HG03460 (cell line): Measurements from ENCODE around the gene SNX1.
"Not testable (repeated sequence)": the region's sequence is repeated elsewhere in the genome, so short reads cannot be mapped to it uniquely, and the experiment has no call there.

Source experiments
- ATAC-seq: cut with Tn5 transposase; IDR thresholded peaks from one replicate; pipeline ENCODE4 v1.9.1; 2021; ENCODE audit not compliant: unreplicated experiment

Gene SNX1, protein sequence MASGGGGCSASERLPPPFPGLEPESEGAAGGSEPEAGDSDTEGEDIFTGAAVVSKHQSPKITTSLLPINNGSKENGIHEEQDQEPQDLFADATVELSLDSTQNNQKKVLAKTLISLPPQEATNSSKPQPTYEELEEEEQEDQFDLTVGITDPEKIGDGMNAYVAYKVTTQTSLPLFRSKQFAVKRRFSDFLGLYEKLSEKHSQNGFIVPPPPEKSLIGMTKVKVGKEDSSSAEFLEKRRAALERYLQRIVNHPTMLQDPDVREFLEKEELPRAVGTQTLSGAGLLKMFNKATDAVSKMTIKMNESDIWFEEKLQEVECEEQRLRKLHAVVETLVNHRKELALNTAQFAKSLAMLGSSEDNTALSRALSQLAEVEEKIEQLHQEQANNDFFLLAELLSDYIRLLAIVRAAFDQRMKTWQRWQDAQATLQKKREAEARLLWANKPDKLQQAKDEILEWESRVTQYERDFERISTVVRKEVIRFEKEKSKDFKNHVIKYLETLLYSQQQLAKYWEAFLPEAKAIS

DNA sequence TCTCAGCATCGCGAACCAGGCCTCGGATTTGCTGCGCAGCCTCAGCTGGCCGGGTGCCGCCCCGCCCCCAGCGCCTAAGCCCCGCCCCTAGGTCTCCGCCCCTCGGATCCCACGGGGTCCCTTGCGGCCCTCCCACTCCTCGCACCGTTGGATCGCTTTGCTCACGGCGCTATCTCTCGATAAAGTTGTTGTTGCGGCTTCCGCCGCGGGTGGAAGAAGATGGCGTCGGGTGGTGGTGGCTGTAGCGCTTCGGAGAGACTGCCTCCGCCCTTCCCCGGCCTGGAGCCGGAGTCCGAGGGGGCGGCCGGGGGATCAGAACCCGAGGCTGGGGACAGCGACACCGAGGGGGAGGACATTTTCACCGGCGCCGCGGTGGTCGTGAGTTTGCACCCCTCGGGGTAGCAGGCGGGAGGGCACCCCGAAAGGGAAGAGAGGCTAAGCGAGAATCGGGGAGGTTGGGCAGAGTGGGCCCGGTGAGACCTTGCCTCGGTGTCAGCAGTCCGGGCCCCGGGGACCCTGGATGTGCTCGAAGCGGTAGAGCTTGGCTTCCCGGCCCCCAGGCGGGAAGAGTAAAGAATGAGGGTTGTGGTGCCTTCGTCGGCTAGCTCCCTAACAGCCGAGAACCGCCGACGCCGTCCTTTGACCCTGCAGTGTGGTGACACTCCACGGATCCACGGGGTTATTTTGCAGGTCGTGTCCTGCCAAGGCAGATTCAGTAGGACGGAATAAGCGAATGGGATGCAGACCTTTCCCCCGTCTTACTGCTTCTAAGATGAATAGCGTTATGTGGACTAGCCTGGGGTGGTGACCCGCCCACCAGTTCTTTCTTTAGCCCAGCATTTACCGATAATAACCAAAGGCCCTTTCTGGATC lies at the start of gene SNX1:
Gene SNX1 (plus strand): TSS at position 188 of the 873 bp plus-strand sequence. CDS start 32 bp downstream, at position 220.
- ATAC-seq: peak; percentile 39

DNA sequence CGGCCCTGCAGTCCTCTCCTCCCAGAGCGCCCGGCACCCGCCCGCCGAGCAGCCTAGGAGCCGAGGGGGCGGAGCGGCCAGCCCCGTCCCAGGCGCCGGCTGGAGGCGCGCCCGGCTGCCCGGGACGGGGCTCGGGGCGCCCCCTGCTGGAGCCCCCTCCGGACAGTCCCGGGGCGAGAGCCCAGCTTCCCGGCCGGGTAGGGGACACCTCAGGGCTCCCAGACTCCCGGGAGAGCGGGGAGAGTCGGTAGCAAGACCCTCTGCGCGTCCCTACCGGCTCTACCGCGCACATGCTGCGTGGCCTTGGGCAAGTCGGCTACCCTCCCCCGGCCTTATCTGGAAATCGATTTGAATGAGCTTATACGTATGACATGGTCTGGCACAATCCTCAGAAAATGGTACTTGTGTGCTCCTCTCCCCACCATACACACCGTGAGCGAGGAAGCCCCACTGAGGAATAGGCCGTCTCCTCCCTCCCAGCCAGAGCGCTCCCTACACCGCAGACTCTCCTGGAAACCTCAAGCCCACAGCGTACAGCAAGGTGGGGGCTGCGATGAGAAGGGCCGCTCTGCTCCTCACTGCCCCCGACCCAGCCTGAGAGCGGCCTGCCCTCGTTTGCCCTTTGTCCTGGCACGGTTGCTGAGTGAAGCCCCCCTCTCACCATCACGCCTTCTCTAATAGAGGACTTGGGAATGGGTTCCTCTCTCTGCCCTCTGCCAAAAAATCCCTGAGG lies 49.2 kb upstream of the SNX1 start, which contains the start of gene DAPK2:
Gene DAPK2 (minus strand): TSS at position 65 of the 733 bp plus-strand sequence. CDS start 6,224 bp downstream, outside the sequence.
- ATAC-seq: no peak

DNA sequence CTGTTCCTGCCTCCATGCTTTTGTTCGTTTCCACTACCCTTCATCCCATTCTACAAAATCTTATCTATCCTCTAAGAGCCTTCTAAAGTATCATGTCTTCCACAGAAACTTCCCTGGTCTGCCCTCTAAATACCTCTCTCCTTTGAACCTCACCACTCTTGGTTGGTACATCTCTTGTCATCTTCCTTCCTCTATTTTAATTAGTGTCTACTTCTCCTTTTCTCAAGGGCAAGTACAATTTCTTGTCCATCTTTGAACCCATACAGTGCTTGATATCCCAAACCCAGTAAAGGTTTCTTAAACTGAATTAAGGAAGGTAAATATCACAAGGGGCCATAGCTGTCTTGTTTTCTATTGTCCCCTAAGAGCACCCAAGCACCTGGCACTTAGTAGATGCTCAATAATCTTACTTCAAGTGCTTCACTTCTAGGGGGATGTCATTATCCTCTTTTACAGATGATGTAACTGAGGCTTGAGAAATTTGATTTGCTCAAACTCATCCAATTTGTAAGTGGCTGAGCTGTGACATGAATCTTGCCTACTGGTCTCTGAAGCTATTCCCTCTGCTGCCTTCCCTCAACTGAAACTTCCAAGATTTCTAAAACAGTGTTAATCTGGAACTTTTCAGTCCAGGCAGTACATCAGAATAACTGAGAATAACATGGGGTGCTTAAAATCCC lies 46.9 kb upstream of the SNX1 start:
- no peak for ATAC-seq

DNA sequence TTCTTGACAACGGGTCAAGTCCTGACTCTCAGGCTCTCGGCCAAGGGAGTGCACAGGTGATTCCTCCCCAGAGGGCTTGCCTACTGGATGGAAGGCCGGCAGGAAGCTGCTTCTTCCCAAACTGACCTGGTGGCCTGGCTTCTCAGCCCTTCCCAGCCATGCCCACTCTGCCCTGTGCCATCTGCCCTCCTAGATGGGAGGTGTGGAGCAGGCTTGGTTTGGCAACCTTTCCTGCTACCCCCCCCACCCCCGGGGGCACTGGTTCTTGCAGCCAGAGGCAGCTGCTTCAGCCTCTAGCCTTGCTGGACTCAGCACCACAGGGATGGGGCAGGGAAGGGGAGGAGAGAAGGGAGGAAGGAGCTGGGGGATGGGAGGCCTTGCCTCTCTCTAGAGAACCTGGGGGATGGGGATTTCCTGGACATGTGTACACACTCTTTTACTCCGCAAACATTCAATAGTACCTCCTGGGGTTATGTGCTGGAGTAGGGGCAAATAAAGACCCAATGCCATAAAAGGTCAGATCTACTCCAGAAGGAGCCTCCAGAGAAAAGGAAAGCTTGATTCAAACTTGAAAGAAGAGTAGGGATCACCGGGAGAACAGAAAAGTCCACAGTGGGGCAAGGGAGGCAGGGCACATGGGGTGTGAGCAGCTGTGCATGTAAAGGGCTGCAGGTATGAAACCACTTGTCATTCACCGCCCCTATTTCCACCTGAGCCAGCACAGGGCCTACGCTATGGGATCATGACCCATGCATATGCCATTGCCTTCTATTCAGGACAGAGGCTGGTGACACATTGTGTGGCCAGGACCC lies 45.3 kb upstream of the SNX1 start:
- no peak for ATAC-seq

DNA sequence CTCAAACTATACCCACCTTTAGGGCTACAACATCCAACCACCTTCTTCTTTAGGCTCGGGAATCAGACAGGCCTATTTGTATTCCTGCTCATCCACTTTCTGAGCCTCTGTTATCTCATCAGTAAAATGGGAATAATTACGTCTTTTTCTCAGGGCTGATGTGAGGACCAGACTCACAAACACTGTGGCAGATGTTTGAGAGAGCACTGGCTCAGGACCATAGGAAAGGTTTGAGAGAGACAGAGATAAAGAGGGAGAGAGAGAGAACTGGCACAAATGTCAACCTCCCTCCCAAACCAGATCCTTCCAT lies 44.7 kb upstream of the SNX1 start:
- ATAC-seq: no peak

DNA sequence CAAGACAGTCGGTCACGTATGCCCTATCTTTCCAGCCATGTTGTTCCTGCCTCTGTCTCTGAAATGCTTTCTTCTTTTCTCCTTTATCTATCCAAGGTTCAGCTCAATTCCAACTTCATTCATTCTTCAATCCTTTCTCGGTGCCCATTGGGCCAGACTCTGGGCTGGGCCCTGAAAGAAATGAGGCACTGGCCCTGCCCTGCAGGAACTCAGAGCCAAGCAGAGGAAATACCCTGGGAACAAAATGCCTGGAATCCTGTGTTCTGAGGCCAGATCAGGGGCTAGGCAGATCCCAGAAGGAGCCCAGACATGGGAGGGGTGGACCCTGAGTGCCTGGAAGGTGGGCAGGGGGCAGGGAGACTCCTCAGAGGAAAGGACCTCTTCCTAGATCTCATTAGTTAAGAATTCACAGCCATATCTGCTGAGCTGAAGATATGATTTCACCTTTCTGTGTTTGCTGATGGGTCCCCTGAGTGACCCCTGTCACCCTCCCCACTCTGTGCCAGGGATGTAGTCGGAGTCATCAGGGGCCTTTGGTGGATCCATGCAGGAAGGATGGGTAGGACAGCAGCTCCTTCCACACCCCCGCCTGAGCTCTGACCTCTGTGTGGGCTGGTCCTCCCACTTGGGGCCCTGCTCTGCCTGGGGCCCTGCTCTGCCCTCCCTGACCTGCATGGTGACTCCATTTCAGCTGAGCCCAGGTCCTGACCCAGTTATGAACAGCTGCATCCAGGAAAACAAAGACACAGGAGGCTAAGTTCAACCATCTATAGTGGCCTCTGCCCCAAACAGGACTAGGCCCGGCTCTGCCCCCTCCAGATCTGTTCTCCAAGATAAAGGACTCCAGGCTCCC lies 44.1 kb upstream of the SNX1 start:
- ATAC-seq: no peak

DNA sequence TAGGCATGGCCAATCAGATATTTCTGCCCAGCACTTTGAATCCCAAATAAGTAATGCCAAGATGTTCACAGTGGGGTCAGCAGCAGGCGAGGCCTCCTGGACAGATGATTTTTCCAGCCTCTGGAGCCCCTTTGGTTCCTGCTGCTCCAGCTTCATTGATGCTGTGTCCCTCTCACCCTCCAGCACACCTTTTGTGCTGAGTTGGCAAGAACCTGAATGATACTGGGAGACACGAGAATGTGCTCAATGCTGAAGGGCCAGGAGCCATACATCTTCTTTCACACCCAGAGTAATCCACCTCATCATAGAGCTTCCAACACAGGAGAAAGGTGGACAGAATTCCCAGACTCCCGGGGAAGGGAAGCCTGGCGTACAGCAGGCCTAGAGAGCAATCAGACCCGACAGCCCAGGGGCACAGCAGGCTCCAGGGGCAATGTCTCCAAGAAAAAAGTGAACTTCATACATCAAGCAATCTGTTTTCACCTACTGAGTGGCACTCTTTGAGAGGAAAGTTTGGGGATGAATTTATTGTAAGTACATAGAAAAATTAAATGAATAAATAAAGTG lies 42.8 kb upstream of the SNX1 start:
- no peak for ATAC-seq

DNA sequence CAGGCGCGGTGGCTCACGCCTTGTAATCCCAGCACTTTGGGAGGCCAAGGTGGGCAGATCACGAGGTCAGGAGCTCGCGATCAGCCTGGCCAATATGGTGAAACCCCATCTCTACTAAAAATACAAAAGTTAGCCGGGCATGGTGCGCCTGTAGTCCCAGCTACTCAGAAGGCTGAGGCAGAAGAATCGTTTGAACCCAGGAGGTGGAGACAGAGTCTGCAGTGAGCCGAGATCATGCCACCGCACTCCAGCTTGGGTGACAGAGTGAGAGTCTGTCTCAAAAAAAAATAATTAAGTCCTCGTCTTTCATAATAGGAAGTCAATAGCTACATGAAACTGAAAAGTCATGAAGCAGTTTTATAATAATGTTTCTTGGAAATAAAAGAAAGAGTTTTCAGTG lies 42.1 kb upstream of the SNX1 start:
- not testable (repeated sequence) for ATAC-seq

DNA sequence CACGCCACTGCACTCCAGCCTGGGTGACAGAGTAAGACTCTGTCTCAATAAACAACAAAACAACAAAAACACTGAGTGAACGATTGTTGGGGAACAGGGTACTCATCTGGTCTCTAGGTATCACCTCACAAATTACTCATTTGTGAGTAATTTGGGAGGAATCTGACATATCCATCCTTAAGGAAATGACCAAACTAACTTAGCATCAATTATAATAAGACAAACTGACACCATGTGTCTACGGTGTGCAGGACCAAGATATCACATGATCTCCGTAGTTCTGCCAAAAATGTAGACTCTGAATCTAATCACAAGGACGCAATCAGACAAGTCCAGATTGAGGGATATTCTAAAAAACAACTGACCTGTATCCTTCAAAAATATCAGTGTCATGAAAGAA lies 37.5 kb upstream of the SNX1 start:
- ATAC-seq: no peak

DNA sequence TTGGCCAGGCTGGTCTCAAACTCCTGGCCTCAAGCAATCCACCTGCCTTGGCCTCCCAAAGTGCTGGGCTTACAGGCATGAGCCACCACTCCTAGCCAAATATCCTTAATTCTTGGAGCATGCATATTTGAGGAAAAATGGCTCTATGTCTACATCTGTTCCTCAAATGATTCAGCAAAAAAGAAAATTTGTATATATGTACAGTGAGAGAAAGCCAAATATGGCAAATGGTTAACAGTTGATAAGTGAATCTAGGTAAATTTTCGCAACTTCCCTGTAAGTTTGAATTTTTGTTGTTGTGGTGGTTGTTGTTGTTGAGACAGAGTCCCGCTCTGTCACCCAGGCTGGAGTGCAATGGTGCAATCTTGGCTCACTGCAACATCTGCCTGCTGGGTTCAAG lies 36.7 kb upstream of the SNX1 start:
- ATAC-seq: not testable (repeated sequence)

DNA sequence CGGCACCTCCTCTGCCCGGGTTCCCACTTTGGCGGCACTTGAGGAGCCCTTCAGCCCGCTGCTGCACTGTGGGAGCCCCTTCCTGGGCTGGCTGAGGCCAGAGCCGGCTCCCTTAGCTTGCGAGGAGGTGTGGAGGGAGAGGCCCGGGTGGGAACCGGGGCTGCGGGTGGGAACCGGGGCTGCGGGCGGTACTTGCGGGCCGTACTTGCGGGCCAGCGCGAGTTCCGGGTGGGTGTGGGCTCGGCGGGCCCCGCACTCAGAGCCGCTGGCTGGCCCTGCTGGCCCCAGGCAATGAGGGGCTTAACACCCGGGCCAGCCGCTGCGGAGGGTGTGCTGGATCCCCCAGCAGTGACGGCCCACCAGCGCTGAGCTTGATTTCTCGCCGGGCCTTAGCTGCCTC lies 35.1 kb upstream of the SNX1 start:
- no peak for ATAC-seq

DNA sequence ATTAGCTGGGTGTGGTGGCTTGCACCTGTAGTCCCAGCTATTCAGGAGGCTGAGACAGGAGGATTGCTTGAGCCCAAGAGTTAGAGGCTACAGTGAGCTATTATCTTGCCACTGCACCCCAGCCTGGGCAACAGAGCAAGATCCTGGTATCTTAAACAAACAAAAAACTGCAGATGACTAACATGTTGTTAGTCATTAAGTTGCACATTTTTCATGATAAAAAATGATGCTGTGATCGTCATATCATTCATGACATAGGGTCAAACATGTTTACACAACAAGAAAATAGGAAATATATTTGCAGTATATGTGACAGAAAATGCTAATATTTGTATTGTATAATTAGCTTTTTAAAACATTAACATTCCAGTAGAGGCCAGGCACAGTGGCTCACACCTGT lies 29.3 kb upstream of the SNX1 start:
- ATAC-seq: no peak

DNA sequence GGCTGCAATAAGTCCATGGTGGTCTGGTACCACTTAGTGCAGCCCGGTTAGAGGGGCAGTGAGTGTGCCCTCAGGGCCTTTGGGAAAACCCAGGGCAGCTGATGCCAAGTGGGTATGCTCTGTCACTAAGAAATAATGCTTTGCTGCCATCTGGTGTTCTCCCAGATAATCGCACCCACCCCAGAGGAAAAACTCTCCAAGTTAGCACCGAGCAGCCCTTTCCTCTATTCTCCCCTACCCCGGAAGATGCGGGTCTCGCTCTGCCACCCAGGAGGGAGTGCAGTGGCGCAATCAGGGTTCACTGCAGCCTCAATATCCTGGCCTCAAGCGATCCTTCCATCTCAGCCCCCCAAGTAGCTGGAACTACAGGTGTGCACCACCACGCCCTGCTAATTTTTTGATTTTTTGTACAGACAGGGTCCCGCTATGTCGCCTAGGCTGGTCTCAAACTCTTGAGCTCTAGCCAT lies 28.2 kb upstream of the SNX1 start:
- ATAC-seq: no peak

DNA sequence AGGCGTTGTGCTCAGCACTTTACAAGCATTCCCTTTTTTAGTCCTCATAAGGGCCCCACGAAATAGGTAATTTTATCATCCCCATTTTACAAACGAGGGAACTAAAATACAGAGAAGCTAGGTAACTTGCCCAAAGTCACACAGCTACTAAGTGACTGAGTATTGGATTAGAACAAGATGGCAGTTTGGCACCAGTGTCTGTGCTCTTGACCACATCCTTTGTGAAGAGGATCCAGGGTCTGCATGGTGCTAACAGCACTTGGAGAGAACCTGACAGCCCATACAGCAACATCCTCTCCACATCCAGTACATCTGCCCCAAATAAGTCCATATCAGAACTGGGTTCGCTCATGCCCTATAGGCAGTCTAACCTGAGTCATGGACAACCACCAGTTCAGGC lies 27.6 kb upstream of the SNX1 start:
- no peak for ATAC-seq

DNA sequence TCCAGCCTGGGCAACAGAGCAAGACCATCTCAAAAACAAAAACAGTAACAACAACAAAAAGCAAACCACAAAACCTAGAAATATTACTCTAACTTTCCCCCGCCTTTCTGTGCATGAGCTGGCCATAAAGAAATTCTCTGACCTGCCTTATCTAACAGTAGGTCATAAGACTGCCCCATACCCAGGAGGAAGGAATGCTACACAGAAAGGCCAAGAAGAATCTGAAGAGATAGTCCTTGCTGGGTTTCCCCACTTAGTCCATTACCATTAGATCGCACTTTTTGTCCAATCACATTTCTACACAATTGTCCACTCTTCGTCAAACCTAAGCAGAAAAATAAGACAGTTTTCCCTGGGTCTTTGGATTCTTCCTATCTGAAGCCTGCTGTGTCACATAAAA lies 25.7 kb upstream of the SNX1 start:
- no peak for ATAC-seq

DNA sequence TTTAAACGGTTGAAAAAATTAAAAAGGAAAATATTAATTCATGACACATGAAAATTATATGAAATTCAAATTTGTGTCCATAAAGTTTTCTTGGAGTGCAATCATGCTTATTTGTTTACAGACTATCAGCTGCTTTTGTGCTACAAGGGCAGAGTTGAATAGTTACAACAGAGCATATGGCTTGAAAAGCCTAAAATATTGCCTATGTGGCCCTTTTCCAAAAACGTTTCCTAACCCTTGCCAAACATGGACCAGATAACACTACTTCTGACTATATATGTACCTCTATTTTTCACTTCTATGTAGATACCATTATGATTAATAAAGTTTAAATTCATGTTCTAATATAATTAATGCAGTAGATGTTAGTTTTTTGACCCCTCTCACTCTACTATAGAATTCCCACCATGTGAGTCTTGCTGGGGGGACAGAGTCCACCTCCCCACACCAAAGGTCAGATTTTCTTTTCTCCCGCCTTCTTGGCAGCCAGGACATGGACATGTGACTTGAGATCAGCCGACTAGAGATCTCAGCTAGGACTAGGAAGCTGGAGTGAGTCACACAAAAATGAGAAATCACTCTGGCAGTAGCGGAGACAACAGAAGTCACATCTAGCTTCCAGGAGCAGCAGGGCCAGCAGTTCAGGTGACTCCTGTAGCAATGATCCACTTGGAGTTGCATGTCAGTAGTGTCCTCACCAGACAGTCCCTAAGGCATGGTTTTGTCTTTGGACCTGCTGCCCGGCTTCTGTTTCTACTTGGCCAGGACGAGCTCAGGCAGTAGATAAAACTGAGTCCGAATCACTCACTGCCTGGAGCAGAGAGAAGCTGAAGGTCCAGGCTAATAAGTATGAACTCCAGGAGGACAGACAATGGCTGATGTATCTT lies 24.6 kb upstream of the SNX1 start:
- ATAC-seq: no peak

DNA sequence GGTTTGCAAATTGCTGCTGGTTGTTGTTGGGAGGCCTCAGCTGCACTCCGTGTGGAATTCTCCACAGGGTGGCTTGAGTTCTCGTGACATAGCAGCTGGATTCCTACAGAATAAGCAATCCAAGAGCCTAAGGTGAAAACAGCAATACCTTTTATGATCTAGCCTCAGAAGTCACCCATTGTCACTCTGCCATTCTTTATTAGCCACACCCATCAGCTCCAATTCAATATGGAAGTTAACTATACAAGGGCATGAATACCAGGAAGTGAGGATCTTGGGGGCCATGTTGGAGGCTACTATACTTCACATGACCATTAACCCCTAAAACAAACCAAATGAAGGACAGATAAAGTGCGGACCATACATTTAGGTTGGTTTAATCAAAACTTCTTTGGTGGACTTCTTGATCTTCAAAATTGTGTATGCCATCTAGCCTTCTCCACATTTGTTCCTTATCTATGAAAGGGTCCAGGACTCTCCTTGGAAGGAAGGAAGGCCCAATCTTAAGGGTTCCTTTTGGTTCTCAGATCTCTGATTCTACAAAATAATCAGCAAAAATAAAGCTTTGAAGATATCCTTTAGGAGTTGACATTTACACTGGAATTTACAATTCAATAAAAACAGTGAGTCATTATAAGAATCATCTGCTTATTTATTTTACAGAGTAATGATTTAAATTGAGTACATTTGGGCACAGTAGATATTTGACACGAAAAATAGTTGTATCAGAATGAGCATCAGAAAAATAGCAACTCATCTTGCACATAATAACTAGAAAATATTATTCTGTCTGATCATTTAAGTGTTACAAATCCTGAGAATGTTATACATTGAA lies 23.6 kb upstream of the SNX1 start:
- ATAC-seq: no peak
